ENCODE measurements around the gene PRICKLE3.

- TF ChIP-seq EZH2 (IDR thresholded peaks at IDR 0.05), result no peak
- TF ChIP-seq POLR2AphosphoS5 (IDR thresholded peaks at IDR 0.05; ENCODE audit: borderline replicate concordance, low read depth, low read length), result no peak
Measured at GRCh38 chrX:49204017-49204416, 17.8 kb upstream of the PRICKLE3 start.

Measured in SK-N-MC (cell line).